K562 (cell line): ENCODE data around the gene BCL3. TPM values are rescaled to one million over a fixed set of nuclear protein-coding genes. Genes with fewer than 3 reads are reported as not detected.

ENCODE experiments used
- ELK3 ChIP-seq: fragments of 450-650 bp; formaldehyde crosslinking; IDR thresholded peaks from 2 replicates; pipeline ENCODE4 v1.4.0; 2020; ENCODE audit warnings: mild to moderate bottlenecking
- EP300 ChIP-seq: IDR thresholded peaks from 2 replicates; pipeline ENCODE4 v1.6.1; 2012; ENCODE audit warnings: low read length, improper control_type of control experiment
- GTF2E2 ChIP-seq: fragments of 200-800 bp; sonication (Bioruptor generic); IDR thresholded peaks from 2 replicates; pipeline ENCODE4 v1.6.1; 2016; ENCODE audit warnings: missing genetic modification characterization, missing compliant biosample characterization
- RCOR1 ChIP-seq, 2 experiments: IDR thresholded peaks; 2 replicates each; pipeline ENCODE4 v1.6.1; 2012; ENCODE audit warnings: low read depth in 2 of 2, low read length in 2 of 2, borderline replicate concordance in 1 of 2, improper control_type of control experiment in 1 of 2
- REST ChIP-seq, 2 experiments: fragments of 450-650 bp; formaldehyde crosslinking in 1 of 2; IDR thresholded peaks; 2 replicates each; pipeline versions ENCODE4 v1.4.0 to v1.6.1; 2014 to 2020; ENCODE audit warnings: mild to moderate bottlenecking in 2 of 2, borderline replicate concordance in 1 of 2, low read depth in 1 of 2
- polyA plus RNA-seq, 8 experiments: library from polyadenylated mRNA; depleted of rRNA in 4 of 8; stranded (reverse) in 5 of 8; unstranded in 3 of 8; fragments of >200 nt; fragmentation: Nextera tagmentation in 2 of 8; fragmentation: Illumina TruSeq in 1 of 8; extraction: Ambion mirVana in 2 of 8; extraction: Trizol in 1 of 8; gene quantifications; 2 replicates each; pipeline versions ENCODE4 v1.2.1 to v1.2.3, GENCODE V29; 2011 to 2014; ENCODE audit warnings: inconsistent platforms in 1 of 8, missing spikeins in 1 of 8
- total RNA-seq, 7 experiments: library from RNA; depleted of rRNA in 6 of 7; stranded (reverse); fragments of >200 nt in 6 of 7; fragmentation: Illumina TruSeq in 2 of 7; extraction: Trizol in 2 of 7; gene quantifications; 2 replicates each; pipeline versions ENCODE4 v1.2.1 to v1.2.3, GENCODE V29; 2011 to 2021; ENCODE audit warnings: low replicate concordance in 1 of 7
- TF ChIP-seq, protein P1 (sequence below), 2 experiments: IDR thresholded peaks in 1 of 2; conservative IDR thresholded peaks in 1 of 2; 2 replicates each; pipeline ENCODE4 v1.6.1; 2016; ENCODE audit warnings: low read depth in 2 of 2, mild to moderate bottlenecking in 1 of 2, missing compliant biosample characterization in 1 of 2, missing genetic modification characterization in 1 of 2, moderate library complexity in 1 of 2
- TF ChIP-seq, protein P2 (sequence below): fragments of 250-450 bp; sonication (Bioruptor Pico); IDR thresholded peaks from 2 replicates; pipeline ENCODE4 v1.9.0; 2021; ENCODE audit warnings: mild to moderate bottlenecking, inconsistent platforms

Gene BCL3
- total and polyA plus RNA-seq, 9 of the 15 experiments (the other 6 are each of a cell fraction or from before 2014, with no cell fraction given): 0.03 to 2.4 (median 0.50) TPM; not detected in 1

- TF ChIP-seq, protein P1, sequence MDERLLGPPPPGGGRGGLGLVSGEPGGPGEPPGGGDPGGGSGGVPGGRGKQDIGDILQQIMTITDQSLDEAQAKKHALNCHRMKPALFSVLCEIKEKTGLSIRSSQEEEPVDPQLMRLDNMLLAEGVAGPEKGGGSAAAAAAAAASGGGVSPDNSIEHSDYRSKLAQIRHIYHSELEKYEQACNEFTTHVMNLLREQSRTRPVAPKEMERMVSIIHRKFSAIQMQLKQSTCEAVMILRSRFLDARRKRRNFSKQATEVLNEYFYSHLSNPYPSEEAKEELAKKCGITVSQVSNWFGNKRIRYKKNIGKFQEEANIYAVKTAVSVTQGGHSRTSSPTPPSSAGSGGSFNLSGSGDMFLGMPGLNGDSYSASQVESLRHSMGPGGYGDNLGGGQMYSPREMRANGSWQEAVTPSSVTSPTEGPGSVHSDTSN (CRISPR knock-in tag; IDR thresholded peaks at IDR 0.05; ENCODE audit: low read depth): no peak
- TF ChIP-seq, protein P1 (tag; conservative IDR thresholded peaks at IDR 0.05; ENCODE audit: low read depth): no peak
- no peak for TF ChIP-seq GTF2E2 (tag)
- TF ChIP-seq REST (IDR thresholded peaks at IDR 0.05; ENCODE audit: borderline replicate concordance): no peak
- no peak for TF ChIP-seq REST (CRISPR knock-in tag; IDR thresholded peaks at IDR 0.05; ENCODE audit: low read depth)
- TF ChIP-seq ELK3 (CRISPR knock-in tag): no peak
- TF ChIP-seq, protein P2, sequence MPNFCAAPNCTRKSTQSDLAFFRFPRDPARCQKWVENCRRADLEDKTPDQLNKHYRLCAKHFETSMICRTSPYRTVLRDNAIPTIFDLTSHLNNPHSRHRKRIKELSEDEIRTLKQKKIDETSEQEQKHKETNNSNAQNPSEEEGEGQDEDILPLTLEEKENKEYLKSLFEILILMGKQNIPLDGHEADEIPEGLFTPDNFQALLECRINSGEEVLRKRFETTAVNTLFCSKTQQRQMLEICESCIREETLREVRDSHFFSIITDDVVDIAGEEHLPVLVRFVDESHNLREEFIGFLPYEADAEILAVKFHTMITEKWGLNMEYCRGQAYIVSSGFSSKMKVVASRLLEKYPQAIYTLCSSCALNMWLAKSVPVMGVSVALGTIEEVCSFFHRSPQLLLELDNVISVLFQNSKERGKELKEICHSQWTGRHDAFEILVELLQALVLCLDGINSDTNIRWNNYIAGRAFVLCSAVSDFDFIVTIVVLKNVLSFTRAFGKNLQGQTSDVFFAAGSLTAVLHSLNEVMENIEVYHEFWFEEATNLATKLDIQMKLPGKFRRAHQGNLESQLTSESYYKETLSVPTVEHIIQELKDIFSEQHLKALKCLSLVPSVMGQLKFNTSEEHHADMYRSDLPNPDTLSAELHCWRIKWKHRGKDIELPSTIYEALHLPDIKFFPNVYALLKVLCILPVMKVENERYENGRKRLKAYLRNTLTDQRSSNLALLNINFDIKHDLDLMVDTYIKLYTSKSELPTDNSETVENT (CRISPR knock-in tag): no peak
- TF ChIP-seq EP300: no peak
- peak in 1 of 2 experiments; percentile 47; a peak in 1 of 4 replicates for TF ChIP-seq RCOR1 (IDR thresholded peaks at IDR 0.05; ENCODE audit: borderline replicate concordance in 1 of 2, low read depth in 2 of 2, low read length in 2 of 2)
Observed at GRCh38 chr19:44746616-44746945, 1.9 kb upstream of the BCL3 start (continued).
